ENCODE results near the gene ZBED4.
"Not testable (repeated sequence)": the region's sequence is repeated elsewhere in the genome, so short reads cannot be mapped to it uniquely, and the experiment has no call there.

ZBED4 gene

GRCh38 chr22:49852898-49853894 lies at the start of gene ZBED4:
TSS of gene ZBED4 (plus strand) at chr22:49853844. CDS start at chr22:49883663, 29,819 bp downstream.
- peak; percentile 94 for DNase-seq (ENCODE audit: low read depth)

GRCh38 chr22:49807129-49807528 lies 46.5 kb upstream of the ZBED4 start:
- DNase-seq (ENCODE audit: low read depth): no peak

GRCh38 chr22:49807780-49808708 lies 45.6 kb upstream of the ZBED4 start:
- peak; percentile 23 for DNase-seq (ENCODE audit: low read depth)

GRCh38 chr22:49810363-49811019 lies 43.2 kb upstream of the ZBED4 start:
- DNase-seq (ENCODE audit: low read depth): no peak

GRCh38 chr22:49811020-49811791 lies 42.4 kb upstream of the ZBED4 start:
- DNase-seq (ENCODE audit: low read depth): no peak

- no peak for DNase-seq (ENCODE audit: low read depth)
Observed at GRCh38 chr22:49812838-49813237, 40.8 kb upstream of the ZBED4 start.

GRCh38 chr22:49814164-49814686 lies 39.4 kb upstream of the ZBED4 start:
- no peak for DNase-seq (ENCODE audit: low read depth)

GRCh38 chr22:49814856-49815255 lies 38.8 kb upstream of the ZBED4 start:
- no peak for DNase-seq (ENCODE audit: low read depth)

- DNase-seq (ENCODE audit: low read depth): no peak
Observed at GRCh38 chr22:49815641-49816091, 38.0 kb upstream of the ZBED4 start.

- DNase-seq (ENCODE audit: low read depth): no peak
Observed at GRCh38 chr22:49817359-49817758, 36.3 kb upstream of the ZBED4 start.

- DNase-seq (ENCODE audit: low read depth): no peak
Observed at GRCh38 chr22:49820984-49821383, 32.7 kb upstream of the ZBED4 start.

- DNase-seq (ENCODE audit: low read depth): not testable (repeated sequence)
Observed at GRCh38 chr22:49821741-49822140, 31.9 kb upstream of the ZBED4 start.

GRCh38 chr22:49823289-49824045 lies 30.2 kb upstream of the ZBED4 start:
- DNase-seq (ENCODE audit: low read depth): no peak

- no peak for DNase-seq (ENCODE audit: low read depth)
Observed at GRCh38 chr22:49824185-49824925, 29.3 kb upstream of the ZBED4 start.

GRCh38 chr22:49824936-49825335 lies 28.7 kb upstream of the ZBED4 start:
- DNase-seq (ENCODE audit: low read depth): no peak

GRCh38 chr22:49825436-49825835 lies 28.2 kb upstream of the ZBED4 start:
- DNase-seq (ENCODE audit: low read depth): no peak

GRCh38 chr22:49825944-49826602 lies 27.6 kb upstream of the ZBED4 start:
- peak; percentile 56 for DNase-seq (ENCODE audit: low read depth)

GRCh38 chr22:49826603-49827270 lies 26.9 kb upstream of the ZBED4 start:
- no peak for DNase-seq (ENCODE audit: low read depth)

Measured in T-helper 22 cell (primary cell).